Thyroid gland (tissue), 4 donors: Measurements from ENCODE around the gene ANXA8.

ENCODE experiments used
- POLR2A ChIP-seq, 2 donors: fragments of 450-650 bp; IDR thresholded peaks; one replicate each; pipeline ENCODE4 v1.6.1; 2017; ENCODE audit warnings: antibody characterized with exemption in 2 of 2, mild to moderate bottlenecking in 2 of 2, moderate library complexity in 1 of 2
- TF ChIP-seq, protein P1 (sequence below), 6 experiments: fragments of 200-600 bp in 3 of 6; fragments of 450-650 bp in 3 of 6; sonication (generic) in 3 of 6; IDR thresholded peaks; one replicate each; pipeline ENCODE4 v1.5.1; 2016 to 2019; ENCODE audit warnings: antibody characterized with exemption in 6 of 6, mild to moderate bottlenecking in 2 of 6, inconsistent platforms in 1 of 6, moderate library complexity in 1 of 6

DNA sequence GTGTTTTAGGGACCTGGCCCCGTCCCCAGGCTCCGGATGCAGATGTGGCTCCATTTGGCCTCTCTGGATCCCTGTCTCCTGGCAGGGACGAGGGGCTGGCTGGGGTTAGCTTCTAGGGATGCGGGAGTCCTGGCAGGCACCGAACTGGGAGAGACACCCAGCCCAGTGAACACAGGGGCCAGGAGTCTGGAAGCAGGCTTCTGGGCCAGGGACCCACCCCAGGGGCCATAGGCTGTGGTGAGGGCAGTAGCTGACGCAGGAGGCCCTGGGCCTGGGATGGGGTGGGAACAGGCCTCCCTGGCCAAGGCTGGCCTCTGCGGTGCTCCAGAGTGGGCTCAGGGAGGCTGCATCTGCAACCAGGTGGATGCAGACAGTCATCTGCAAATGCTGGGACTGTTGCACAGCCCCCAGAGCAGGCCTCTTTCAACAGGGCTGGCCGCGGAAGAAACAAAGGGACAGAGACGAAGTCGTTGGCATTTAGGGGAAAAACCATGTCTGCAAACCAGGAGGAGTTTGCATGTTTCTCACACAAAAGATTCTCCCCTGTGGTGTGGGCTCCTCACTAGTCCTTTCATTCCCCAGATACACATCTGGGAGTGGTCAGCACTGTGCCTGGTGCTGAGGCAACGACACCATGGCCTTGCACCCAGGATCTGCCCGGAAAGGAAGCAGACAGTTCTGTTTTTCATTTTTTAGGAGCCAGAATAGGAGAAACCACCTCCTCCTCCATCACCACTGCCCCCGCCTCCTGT lies 63.4 kb downstream of the ANXA8 start:
- TF ChIP-seq, protein P1, sequence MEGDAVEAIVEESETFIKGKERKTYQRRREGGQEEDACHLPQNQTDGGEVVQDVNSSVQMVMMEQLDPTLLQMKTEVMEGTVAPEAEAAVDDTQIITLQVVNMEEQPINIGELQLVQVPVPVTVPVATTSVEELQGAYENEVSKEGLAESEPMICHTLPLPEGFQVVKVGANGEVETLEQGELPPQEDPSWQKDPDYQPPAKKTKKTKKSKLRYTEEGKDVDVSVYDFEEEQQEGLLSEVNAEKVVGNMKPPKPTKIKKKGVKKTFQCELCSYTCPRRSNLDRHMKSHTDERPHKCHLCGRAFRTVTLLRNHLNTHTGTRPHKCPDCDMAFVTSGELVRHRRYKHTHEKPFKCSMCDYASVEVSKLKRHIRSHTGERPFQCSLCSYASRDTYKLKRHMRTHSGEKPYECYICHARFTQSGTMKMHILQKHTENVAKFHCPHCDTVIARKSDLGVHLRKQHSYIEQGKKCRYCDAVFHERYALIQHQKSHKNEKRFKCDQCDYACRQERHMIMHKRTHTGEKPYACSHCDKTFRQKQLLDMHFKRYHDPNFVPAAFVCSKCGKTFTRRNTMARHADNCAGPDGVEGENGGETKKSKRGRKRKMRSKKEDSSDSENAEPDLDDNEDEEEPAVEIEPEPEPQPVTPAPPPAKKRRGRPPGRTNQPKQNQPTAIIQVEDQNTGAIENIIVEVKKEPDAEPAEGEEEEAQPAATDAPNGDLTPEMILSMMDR (IDR thresholded peaks at IDR 0.05) = no peak
- no peak for TF ChIP-seq POLR2A (IDR thresholded peaks at IDR 0.05)
